SU-DHL-6 (cell line): Measurements from ENCODE around the gene MRFAP1.

Experiments
- H2AFZ ChIP-seq: fragments of 200-600 bp; sonication (generic); 2 replicates; pipeline ENCODE4 v1.6.1; 2014; ENCODE audit warnings: low read depth, mild to moderate bottlenecking, moderate library complexity, mixed read lengths, antibody characterized with exemption, low read length; ENCODE audit not compliant: severe bottlenecking
- H3F3A ChIP-seq: fragments of 200-600 bp; shearing (Covaris generic); 2 replicates; pipeline ENCODE4 v1.6.0; 2016; ENCODE audit warnings: antibody characterized with exemption, mild to moderate bottlenecking; ENCODE audit not compliant: insufficient read depth
- H3K27ac ChIP-seq: fragments of 200-600 bp; sonication (generic); 2 replicates; pipeline ENCODE4 v1.5.1; 2016; ENCODE audit warnings: low read depth, mild to moderate bottlenecking, low read length, moderate library complexity, mixed read lengths
- H3K27me3 ChIP-seq: fragments of 200-600 bp; sonication (generic), shearing (Covaris generic); 2 replicates; pipeline ENCODE4 v1.6.0; 2014; ENCODE audit warnings: mild to moderate bottlenecking, low read length
- H3K36me3 ChIP-seq: fragments of 200-600 bp; sonication (generic); 2 replicates; pipeline ENCODE4 v1.6.1; 2014; ENCODE audit warnings: mild to moderate bottlenecking, low read length, mixed read lengths
- H3K4me2 ChIP-seq: fragments of 300-600, 200-600 bp; shearing (Covaris generic), sonication (generic); 2 replicates; pipeline ENCODE4 v1.6.0; 2014; ENCODE audit warnings: low read length, low read depth, mild to moderate bottlenecking; ENCODE audit not compliant: poor library complexity, severe bottlenecking
- H3K4me3 ChIP-seq: fragments of 200-600 bp; sonication (generic); 2 replicates; pipeline ENCODE4 v1.5.1; 2014; ENCODE audit warnings: antibody characterized with exemption, low read length, mild to moderate bottlenecking, mixed read lengths; ENCODE audit not compliant: insufficient read depth, poor library complexity, severe bottlenecking
- H3K79me2 ChIP-seq: fragments of 200-600 bp; sonication (generic); 2 replicates; pipeline ENCODE4 v1.6.1; 2014; ENCODE audit warnings: mild to moderate bottlenecking, low read length, moderate library complexity; ENCODE audit not compliant: insufficient read depth
- H3K9ac ChIP-seq: fragments of 200-600 bp; sonication (generic); 2 replicates; pipeline ENCODE4 v1.7.0; 2014; ENCODE audit warnings: mild to moderate bottlenecking, low read length
- H3K9me2 ChIP-seq: fragments of 200-600 bp; sonication (generic); replicated peaks from 2 replicates; pipeline ENCODE4 v1.6.1; 2014; ENCODE audit warnings: low read length; ENCODE audit not compliant: insufficient read depth
- H3K9me3 ChIP-seq: fragments of 200-600 bp; sonication (generic); 2 replicates; pipeline ENCODE4 v1.6.1; 2014; ENCODE audit warnings: low read length, mixed read lengths; ENCODE audit not compliant: insufficient read depth
- H4K20me1 ChIP-seq: fragments of 200-600 bp; sonication (generic); 2 replicates; pipeline ENCODE4 v1.6.1; 2014; ENCODE audit warnings: low read depth, mild to moderate bottlenecking, antibody characterized with exemption, low read length, moderate library complexity, mixed read lengths
- EZH2phosphoT487 ChIP-seq: fragments of 200-600 bp; sonication (generic), shearing (Covaris generic); conservative IDR thresholded peaks from 2 replicates; pipeline ENCODE4 v1.6.1; 2018; ENCODE audit warnings: mild to moderate bottlenecking, antibody characterized with exemption, low read length, moderate library complexity, mixed read lengths
- TF ChIP-seq, protein P1 (sequence below): fragments of 200-600 bp; sonication (generic); IDR thresholded peaks from one replicate; pipeline ENCODE4 v1.5.1; 2017; ENCODE audit warnings: antibody characterized with exemption, mild to moderate bottlenecking, low read length, moderate library complexity; ENCODE audit not compliant: insufficient read depth, poor library complexity, severe bottlenecking

MRFAP1 gene

GRCh38 chr4:6610856-6611430 is 29.5 kb upstream of the MRFAP1 start:
- H3K27ac ChIP-seq, result no peak overlapping the region
- no peaks in the 10 kb centered on the region for H3K79me2 ChIP-seq
- H3F3A ChIP-seq, result no peaks in the 10 kb centered on the region
- no peak overlapping the region for H3K4me2 ChIP-seq
- no peak overlapping the region for H3K4me3 ChIP-seq
- no peaks in the 10 kb centered on the region for H3K27me3 ChIP-seq
- H3K9me2 ChIP-seq, result no peaks in the 10 kb centered on the region
- TF ChIP-seq, protein P1, sequence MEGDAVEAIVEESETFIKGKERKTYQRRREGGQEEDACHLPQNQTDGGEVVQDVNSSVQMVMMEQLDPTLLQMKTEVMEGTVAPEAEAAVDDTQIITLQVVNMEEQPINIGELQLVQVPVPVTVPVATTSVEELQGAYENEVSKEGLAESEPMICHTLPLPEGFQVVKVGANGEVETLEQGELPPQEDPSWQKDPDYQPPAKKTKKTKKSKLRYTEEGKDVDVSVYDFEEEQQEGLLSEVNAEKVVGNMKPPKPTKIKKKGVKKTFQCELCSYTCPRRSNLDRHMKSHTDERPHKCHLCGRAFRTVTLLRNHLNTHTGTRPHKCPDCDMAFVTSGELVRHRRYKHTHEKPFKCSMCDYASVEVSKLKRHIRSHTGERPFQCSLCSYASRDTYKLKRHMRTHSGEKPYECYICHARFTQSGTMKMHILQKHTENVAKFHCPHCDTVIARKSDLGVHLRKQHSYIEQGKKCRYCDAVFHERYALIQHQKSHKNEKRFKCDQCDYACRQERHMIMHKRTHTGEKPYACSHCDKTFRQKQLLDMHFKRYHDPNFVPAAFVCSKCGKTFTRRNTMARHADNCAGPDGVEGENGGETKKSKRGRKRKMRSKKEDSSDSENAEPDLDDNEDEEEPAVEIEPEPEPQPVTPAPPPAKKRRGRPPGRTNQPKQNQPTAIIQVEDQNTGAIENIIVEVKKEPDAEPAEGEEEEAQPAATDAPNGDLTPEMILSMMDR, result no peak
- TF ChIP-seq EZH2phosphoT487, result no peak
- no peaks in the 10 kb centered on the region for H3K9me3 ChIP-seq
- no peak overlapping the region for H3K9ac ChIP-seq
- no peaks in the 10 kb centered on the region for H3K36me3 ChIP-seq
- H4K20me1 ChIP-seq, result no peaks in the 10 kb centered on the region
- H2AFZ ChIP-seq, result no peak overlapping the region

GRCh38 chr4:6612961-6613675 is 27.4 kb upstream of the MRFAP1 start:
- Histone ChIP-seq H3F3A (no peaks in the 10 kb centered on the region), H4K20me1 (no peaks in the 10 kb centered on the region), H3K4me2 (no peak overlapping the region), H3K9me2 (no peaks in the 10 kb centered on the region), H3K9ac (no peak overlapping the region), H3K9me3 (no peaks in the 10 kb centered on the region), H3K27ac (no peak overlapping the region), H3K79me2 (no peaks in the 10 kb centered on the region), H3K36me3 (no peaks in the 10 kb centered on the region), H2AFZ (no peak overlapping the region), H3K27me3 (no peaks in the 10 kb centered on the region), H3K4me3 (no peak overlapping the region)
- TF ChIP-seq, protein P1, result no peak
- TF ChIP-seq EZH2phosphoT487, result no peak

DNA sequence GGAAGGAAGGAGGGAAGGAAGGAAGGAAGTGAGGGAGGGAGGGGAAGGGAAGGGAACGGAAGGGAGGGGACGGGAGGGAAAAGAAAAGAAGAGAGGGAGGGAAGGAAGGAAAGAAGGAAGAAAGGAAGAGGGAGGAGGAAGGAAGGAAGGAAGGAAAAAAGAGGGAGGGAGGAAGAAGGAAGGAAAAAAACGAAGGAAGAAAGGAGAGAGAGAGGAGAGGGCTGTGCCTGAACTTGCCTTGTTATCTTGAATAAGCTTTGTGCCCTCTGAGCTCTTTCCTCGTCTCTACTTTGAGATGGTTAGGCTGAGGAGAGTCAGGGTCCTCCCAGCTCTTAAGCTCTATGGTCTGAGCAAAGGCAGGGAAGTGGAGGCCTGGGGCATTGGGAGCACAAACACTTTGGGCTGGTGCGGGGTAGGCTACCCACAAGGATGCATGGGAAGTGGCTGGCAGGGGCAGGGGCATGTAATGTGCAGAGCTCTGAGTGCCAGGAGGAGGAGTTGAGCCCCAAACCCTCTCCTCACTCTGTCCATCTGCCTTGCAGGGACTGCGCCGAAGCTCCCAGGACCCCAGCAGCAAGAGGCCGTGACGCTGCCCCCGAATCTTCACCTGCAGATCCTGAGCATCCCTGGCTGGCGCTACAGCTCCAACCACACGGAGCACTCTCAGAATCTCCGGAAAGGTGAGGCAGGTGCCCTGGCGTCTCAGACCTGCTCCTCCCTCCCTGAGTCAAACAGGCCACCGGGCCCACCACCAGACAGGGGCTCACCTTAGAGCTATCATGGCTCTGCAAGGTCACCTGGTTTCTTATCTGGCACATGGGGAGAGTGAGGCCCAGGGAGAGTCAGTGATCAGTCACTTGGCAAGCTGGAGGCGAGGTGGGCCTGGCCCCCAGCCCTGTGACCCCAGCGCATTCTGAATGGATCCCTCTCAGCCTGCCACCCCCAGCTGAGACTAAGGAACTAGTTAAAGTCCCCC is 26.5 kb upstream of the MRFAP1 start:
- Histone ChIP-seq H4K20me1 (no peaks in the 10 kb centered on the region), H3K36me3 (no peaks in the 10 kb centered on the region), H3F3A (no peaks in the 10 kb centered on the region), H3K4me3 (no peak overlapping the region), H2AFZ (no peak overlapping the region), H3K4me2 (no peak overlapping the region), H3K9ac (no peak overlapping the region), H3K27me3 (no peaks in the 10 kb centered on the region), H3K27ac (no peak overlapping the region), H3K9me2 (no peaks in the 10 kb centered on the region), H3K79me2 (no peaks in the 10 kb centered on the region), H3K9me3 (no peaks in the 10 kb centered on the region)
- no peak for TF ChIP-seq EZH2phosphoT487
- TF ChIP-seq, protein P1, result no peak
